Erythroblast (primary cell): ENCODE results near the gene PARP9.

Experiments used
- GATA1 ChIP-seq: IDR thresholded peaks from 2 replicates; pipeline ENCODE4 v1.6.1; 2011; ENCODE audit warnings: low read depth, mild to moderate bottlenecking, control low read depth, low read length, moderate library complexity
- POLR2A ChIP-seq: IDR thresholded peaks from 2 replicates; pipeline ENCODE4 v1.6.1; 2011; ENCODE audit warnings: mild to moderate bottlenecking, low read length

- TF ChIP-seq POLR2A: no peak
- no peak for TF ChIP-seq GATA1
These were observed 429 bp downstream of the PARP9 start for GRCh38 chr3:122563717-122564025.
